HepG2 (cell line): ENCODE data around the gene TMEM187.

Experiments
- CENPBD1 ChIP-seq: sonication (generic); formaldehyde crosslinking; IDR thresholded peaks from 2 replicates; pipeline ENCODE4 v1.8.0; 2022; ENCODE audit warnings: missing genetic modification reagents, low read depth, mild to moderate bottlenecking, borderline replicate concordance
- ELK4 ChIP-seq: sonication (generic); formaldehyde crosslinking; IDR thresholded peaks from 2 replicates; pipeline ENCODE4 v1.9.0; 2021; ENCODE audit warnings: missing genetic modification reagents, borderline replicate concordance
- KDM5B ChIP-seq: sonication (generic); formaldehyde crosslinking; IDR thresholded peaks from 2 replicates; pipeline ENCODE4 v1.4.0; 2020; ENCODE audit warnings: missing genetic modification reagents, mild to moderate bottlenecking, borderline replicate concordance
- NFAT5 ChIP-seq: sonication (generic); formaldehyde crosslinking; IDR thresholded peaks from 2 replicates; pipeline ENCODE4 v1.4.0; 2020; ENCODE audit warnings: missing genetic modification reagents
- PHB2 ChIP-seq: fragments of 450-650 bp; IDR thresholded peaks from 2 replicates; pipeline ENCODE4 v1.6.1; 2018; ENCODE audit not compliant: partially characterized antibody
- TCF7L2 ChIP-seq: IDR thresholded peaks from 2 replicates; pipeline ENCODE4 v1.6.1; 2011; ENCODE audit warnings: mild to moderate bottlenecking, low read depth, low read length, moderate library complexity
- TMF1 ChIP-seq: sonication (generic); formaldehyde crosslinking; IDR thresholded peaks from 2 replicates; pipeline ENCODE4 v1.8.1; 2022; ENCODE audit warnings: low read depth, missing genetic modification reagents
- TF ChIP-seq, protein P1 (sequence below): fragments of 450-650 bp; IDR thresholded peaks from 2 replicates; pipeline ENCODE4 v1.6.1; 2017; ENCODE audit warnings: mild to moderate bottlenecking
- TF ChIP-seq, protein P2 (sequence below): sonication (generic); formaldehyde crosslinking; IDR thresholded peaks from 2 replicates; pipeline ENCODE4 v1.8.1; 2023; ENCODE audit warnings: missing genetic modification reagents, inconsistent platforms, borderline replicate concordance
- TF ChIP-seq, protein P3 (sequence below): sonication (generic); formaldehyde crosslinking; IDR thresholded peaks from 2 replicates; pipeline ENCODE4 v1.9.0; 2021; ENCODE audit warnings: missing genetic modification reagents, borderline replicate concordance
- TF ChIP-seq, protein P4 (sequence below), 2 experiments: IDR thresholded peaks; 2 replicates each; pipeline ENCODE4 v1.6.1; 2011 to 2012; ENCODE audit warnings: low read length in 2 of 2, borderline replicate concordance in 1 of 2, low read depth in 1 of 2, mild to moderate bottlenecking in 1 of 2, moderate library complexity in 1 of 2

DNA sequence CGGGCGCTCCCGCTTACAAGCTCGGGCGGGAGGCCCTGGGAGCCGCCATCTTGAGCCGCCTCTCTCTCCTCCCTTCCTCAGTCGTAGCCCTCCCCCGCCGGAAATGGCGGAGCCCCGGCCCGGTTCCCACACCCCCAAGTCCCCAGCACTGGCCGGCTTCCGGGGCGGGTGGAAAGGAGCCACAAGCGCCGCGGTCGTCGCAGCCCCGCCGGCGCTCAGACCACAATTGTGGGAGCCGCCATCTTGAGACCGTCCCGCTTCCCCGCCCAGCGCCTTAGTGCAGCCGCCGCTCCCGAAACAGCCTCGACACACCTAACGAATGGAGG, 1.5 kb upstream of the TMEM187 start:
- TF ChIP-seq TCF7L2 (no peak), ELK4 (no peak), KDM5B (no peak), NFAT5 (CRISPR knock-in tag) (no peak), TMF1 (no peak), CENPBD1 (CRISPR knock-in tag) (no peak), PHB2 (no peak)
- TF ChIP-seq, protein P1, sequence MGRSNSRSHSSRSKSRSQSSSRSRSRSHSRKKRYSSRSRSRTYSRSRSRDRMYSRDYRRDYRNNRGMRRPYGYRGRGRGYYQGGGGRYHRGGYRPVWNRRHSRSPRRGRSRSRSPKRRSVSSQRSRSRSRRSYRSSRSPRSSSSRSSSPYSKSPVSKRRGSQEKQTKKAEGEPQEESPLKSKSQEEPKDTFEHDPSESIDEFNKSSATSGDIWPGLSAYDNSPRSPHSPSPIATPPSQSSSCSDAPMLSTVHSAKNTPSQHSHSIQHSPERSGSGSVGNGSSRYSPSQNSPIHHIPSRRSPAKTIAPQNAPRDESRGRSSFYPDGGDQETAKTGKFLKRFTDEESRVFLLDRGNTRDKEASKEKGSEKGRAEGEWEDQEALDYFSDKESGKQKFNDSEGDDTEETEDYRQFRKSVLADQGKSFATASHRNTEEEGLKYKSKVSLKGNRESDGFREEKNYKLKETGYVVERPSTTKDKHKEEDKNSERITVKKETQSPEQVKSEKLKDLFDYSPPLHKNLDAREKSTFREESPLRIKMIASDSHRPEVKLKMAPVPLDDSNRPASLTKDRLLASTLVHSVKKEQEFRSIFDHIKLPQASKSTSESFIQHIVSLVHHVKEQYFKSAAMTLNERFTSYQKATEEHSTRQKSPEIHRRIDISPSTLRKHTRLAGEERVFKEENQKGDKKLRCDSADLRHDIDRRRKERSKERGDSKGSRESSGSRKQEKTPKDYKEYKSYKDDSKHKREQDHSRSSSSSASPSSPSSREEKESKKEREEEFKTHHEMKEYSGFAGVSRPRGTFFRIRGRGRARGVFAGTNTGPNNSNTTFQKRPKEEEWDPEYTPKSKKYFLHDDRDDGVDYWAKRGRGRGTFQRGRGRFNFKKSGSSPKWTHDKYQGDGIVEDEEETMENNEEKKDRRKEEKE, result no peak
- TF ChIP-seq, protein P2, sequence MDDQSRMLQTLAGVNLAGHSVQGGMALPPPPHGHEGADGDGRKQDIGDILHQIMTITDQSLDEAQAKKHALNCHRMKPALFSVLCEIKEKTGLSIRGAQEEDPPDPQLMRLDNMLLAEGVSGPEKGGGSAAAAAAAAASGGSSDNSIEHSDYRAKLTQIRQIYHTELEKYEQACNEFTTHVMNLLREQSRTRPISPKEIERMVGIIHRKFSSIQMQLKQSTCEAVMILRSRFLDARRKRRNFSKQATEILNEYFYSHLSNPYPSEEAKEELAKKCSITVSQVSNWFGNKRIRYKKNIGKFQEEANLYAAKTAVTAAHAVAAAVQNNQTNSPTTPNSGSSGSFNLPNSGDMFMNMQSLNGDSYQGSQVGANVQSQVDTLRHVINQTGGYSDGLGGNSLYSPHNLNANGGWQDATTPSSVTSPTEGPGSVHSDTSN (CRISPR knock-in tag), result no peak
- TF ChIP-seq, protein P3, sequence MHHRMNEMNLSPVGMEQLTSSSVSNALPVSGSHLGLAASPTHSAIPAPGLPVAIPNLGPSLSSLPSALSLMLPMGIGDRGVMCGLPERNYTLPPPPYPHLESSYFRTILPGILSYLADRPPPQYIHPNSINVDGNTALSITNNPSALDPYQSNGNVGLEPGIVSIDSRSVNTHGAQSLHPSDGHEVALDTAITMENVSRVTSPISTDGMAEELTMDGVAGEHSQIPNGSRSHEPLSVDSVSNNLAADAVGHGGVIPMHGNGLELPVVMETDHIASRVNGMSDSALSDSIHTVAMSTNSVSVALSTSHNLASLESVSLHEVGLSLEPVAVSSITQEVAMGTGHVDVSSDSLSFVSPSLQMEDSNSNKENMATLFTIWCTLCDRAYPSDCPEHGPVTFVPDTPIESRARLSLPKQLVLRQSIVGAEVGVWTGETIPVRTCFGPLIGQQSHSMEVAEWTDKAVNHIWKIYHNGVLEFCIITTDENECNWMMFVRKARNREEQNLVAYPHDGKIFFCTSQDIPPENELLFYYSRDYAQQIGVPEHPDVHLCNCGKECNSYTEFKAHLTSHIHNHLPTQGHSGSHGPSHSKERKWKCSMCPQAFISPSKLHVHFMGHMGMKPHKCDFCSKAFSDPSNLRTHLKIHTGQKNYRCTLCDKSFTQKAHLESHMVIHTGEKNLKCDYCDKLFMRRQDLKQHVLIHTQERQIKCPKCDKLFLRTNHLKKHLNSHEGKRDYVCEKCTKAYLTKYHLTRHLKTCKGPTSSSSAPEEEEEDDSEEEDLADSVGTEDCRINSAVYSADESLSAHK, result no peak
- TF ChIP-seq, protein P4, sequence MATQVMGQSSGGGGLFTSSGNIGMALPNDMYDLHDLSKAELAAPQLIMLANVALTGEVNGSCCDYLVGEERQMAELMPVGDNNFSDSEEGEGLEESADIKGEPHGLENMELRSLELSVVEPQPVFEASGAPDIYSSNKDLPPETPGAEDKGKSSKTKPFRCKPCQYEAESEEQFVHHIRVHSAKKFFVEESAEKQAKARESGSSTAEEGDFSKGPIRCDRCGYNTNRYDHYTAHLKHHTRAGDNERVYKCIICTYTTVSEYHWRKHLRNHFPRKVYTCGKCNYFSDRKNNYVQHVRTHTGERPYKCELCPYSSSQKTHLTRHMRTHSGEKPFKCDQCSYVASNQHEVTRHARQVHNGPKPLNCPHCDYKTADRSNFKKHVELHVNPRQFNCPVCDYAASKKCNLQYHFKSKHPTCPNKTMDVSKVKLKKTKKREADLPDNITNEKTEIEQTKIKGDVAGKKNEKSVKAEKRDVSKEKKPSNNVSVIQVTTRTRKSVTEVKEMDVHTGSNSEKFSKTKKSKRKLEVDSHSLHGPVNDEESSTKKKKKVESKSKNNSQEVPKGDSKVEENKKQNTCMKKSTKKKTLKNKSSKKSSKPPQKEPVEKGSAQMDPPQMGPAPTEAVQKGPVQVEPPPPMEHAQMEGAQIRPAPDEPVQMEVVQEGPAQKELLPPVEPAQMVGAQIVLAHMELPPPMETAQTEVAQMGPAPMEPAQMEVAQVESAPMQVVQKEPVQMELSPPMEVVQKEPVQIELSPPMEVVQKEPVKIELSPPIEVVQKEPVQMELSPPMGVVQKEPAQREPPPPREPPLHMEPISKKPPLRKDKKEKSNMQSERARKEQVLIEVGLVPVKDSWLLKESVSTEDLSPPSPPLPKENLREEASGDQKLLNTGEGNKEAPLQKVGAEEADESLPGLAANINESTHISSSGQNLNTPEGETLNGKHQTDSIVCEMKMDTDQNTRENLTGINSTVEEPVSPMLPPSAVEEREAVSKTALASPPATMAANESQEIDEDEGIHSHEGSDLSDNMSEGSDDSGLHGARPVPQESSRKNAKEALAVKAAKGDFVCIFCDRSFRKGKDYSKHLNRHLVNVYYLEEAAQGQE (IDR thresholded peaks at IDR 0.05; ENCODE audit: borderline replicate concordance in 1 of 2, low read depth in 1 of 2, low read length in 2 of 2), result no peak
